Natural killer cell (primary cell): Measurements from ENCODE around the gene CNPY1. TPM values are rescaled to one million over a fixed set of nuclear protein-coding genes. Genes with fewer than 3 reads are reported as not detected.

Experiments
- ATAC-seq, 3 donors: fragments of 150-1000 bp in 2 of 3; fragments of 200-7000 bp in 1 of 3; cut with Tn5 transposase; 1 replicate in 1 of 3; 2 replicates in 2 of 3; pipeline ENCODE4 v1.10.0; 2021; ENCODE audit warnings: mild to moderate bottlenecking in 2 of 3, moderate library complexity in 2 of 3
- DNase-seq, 2 donors: peaks; one replicate each; pipeline versions ENCODE4 v3.0.0 to v3.0.0-alpha.2; 2013 to 2021; ENCODE audit warnings: mixed read lengths in 1 of 2
- H3K27ac ChIP-seq: one replicate; pipeline ENCODE4 v1.5.1; 2013; ENCODE audit warnings: mild to moderate bottlenecking, low read length
- H3K27me3 ChIP-seq: one replicate; pipeline ENCODE4 v1.6.1; 2013; ENCODE audit warnings: low read length; ENCODE audit not compliant: control insufficient read depth, insufficient read depth
- H3K36me3 ChIP-seq: one replicate; pipeline ENCODE4 v1.6.1; 2013; ENCODE audit warnings: low read length; ENCODE audit not compliant: control insufficient read depth, insufficient read depth
- H3K4me1 ChIP-seq: one replicate; pipeline ENCODE4 v1.6.1; 2013; ENCODE audit warnings: low read length; ENCODE audit not compliant: control insufficient read depth, insufficient read depth
- H3K4me3 ChIP-seq: one replicate; pipeline ENCODE4 v1.5.1; 2013; ENCODE audit warnings: low read length
- H3K9me3 ChIP-seq: one replicate; pipeline ENCODE4 v1.6.1; 2013; ENCODE audit warnings: low read length; ENCODE audit not compliant: control insufficient read depth, insufficient read depth
- H3K27ac Mint-ChIP-seq, 2 donors: one replicate each; pipeline ENCODE4 v1.8.0; 2022; ENCODE audit warnings: mild to moderate bottlenecking in 2 of 2, mixed read lengths in 2 of 2, moderate library complexity in 1 of 2
- H3K27me3 Mint-ChIP-seq, 2 donors: one replicate each; pipeline ENCODE4 v1.8.0; 2022; ENCODE audit warnings: low read depth in 2 of 2, mixed read lengths in 2 of 2
- H3K36me3 Mint-ChIP-seq: one replicate; pipeline ENCODE4 v1.8.0; 2022; ENCODE audit warnings: mixed read lengths
- H3K4me1 Mint-ChIP-seq, 2 donors: one replicate each; pipeline ENCODE4 v1.8.0; 2022; ENCODE audit warnings: mixed read lengths in 2 of 2
- H3K4me3 Mint-ChIP-seq: one replicate; pipeline ENCODE4 v1.8.0; 2022; ENCODE audit warnings: mild to moderate bottlenecking, moderate library complexity, mixed read lengths
- H3K9me3 Mint-ChIP-seq, 2 donors: one replicate each; pipeline ENCODE4 v1.8.0; 2022; ENCODE audit warnings: mixed read lengths in 2 of 2
- WGBS: methylation state at CpG from one replicate; pipeline ENCODE4 v1.1.7; 2013; ENCODE audit warnings: missing lambda C conversion rate; ENCODE audit not compliant: insufficient coverage; 5-methylcytosine and 5-hydroxymethylcytosine counted together
- intact Hi-C: fragments of 100-400 bp; cut with micrococcal nuclease; formaldehyde crosslinking; loops from one replicate; pipeline ENCODE4 v1.14.2; 2022
- total RNA-seq, 4 donors: library from RNA; stranded (reverse); fragments of 120-200 nt in 1 of 4; gene quantifications; one replicate each; pipeline versions ENCODE4 v1.2.3 to v1.2.4, GENCODE V29; 2013 to 2022
- TF ChIP-seq, protein P1 (sequence below): fragments of 200-600 bp; IDR thresholded peaks from one replicate; pipeline ENCODE4 v1.8.0; 2022; ENCODE audit warnings: antibody characterized with exemption

Gene CNPY1
- total RNA-seq, 3 donors from 2014 or later (not counting 1 experiment from before 2014, with no cell fraction given) = not detected

DNA sequence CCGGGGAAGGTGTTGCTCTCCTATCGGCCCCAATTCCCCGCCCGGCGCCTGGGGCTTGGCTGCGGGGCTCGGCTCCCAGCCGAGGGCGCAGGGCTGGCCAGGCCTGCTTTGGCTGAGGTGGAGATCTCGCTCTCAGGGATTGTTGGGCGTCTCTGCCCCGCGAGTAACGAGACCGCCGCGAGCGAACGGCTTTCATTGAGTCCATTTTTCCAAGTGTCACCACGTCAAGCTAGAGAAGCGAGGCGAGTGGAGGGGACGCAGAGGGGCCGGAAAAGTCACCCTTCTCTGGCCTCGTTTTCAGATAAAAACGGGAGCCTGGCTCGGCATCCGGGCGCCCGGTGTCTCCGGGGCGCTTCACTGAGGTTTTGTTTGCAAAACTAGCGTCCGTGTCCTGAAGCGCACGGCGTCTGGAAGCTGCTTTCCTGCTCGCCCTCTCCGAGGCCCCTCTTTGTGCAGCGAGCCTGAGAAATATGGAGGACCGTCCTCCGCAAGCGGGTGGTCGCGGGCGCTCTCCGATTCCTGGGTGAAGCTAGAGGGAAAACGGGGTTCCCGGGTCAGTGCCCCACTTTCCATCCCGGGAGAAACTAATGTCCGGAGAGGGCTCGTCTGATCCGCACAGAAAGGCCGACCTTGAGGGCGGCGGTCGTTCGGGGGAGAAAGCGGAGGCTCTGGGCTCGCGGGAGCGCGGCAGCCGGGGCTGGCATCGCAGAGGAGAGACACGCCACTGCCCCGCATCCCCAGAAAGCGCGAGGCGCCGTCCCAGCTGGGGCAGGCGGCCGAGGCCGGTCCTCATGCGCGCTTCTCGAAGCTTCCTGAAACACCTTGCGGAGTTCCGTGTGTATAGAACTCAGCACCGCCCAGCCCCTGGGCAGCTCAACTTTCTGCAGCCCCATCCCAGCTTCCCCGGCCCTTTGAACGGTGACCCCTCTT lies 91.9 kb downstream of the CNPY1 start:
- H3K27me3 Mint-ChIP-seq = peaks cover 59 to 60% of the 10 kb centered on the region in 2 donors
- H3K9me3 Mint-ChIP-seq = no peaks in the 10 kb centered on the region
- Histone ChIP-seq H3K9me3 (no peaks in the 10 kb centered on the region), H3K4me1 (peaks cover 18% of the 10 kb centered on the region), H3K27me3 (peaks cover 61% of the 10 kb centered on the region), H3K4me3 (no peak overlapping the region), H3K36me3 (no peaks in the 10 kb centered on the region), H3K27ac (no peak overlapping the region)
- intact Hi-C loops = no loop called here
- ATAC-seq (no peak), DNase-seq (no peak)
- H3K36me3 Mint-ChIP-seq = no peaks in the 10 kb centered on the region
- peaks cover 14 to 29% of the 10 kb centered on the region in 2 donors for H3K4me1 Mint-ChIP-seq
- TF ChIP-seq, protein P1, sequence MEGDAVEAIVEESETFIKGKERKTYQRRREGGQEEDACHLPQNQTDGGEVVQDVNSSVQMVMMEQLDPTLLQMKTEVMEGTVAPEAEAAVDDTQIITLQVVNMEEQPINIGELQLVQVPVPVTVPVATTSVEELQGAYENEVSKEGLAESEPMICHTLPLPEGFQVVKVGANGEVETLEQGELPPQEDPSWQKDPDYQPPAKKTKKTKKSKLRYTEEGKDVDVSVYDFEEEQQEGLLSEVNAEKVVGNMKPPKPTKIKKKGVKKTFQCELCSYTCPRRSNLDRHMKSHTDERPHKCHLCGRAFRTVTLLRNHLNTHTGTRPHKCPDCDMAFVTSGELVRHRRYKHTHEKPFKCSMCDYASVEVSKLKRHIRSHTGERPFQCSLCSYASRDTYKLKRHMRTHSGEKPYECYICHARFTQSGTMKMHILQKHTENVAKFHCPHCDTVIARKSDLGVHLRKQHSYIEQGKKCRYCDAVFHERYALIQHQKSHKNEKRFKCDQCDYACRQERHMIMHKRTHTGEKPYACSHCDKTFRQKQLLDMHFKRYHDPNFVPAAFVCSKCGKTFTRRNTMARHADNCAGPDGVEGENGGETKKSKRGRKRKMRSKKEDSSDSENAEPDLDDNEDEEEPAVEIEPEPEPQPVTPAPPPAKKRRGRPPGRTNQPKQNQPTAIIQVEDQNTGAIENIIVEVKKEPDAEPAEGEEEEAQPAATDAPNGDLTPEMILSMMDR = no peak
- WGBS = 5% methylated on average over 81 of the region's 82 CpGs
- H3K27ac Mint-ChIP-seq = no peak overlapping the region
- peak overlapping the region; percentile 67 for H3K4me3 Mint-ChIP-seq

DNA sequence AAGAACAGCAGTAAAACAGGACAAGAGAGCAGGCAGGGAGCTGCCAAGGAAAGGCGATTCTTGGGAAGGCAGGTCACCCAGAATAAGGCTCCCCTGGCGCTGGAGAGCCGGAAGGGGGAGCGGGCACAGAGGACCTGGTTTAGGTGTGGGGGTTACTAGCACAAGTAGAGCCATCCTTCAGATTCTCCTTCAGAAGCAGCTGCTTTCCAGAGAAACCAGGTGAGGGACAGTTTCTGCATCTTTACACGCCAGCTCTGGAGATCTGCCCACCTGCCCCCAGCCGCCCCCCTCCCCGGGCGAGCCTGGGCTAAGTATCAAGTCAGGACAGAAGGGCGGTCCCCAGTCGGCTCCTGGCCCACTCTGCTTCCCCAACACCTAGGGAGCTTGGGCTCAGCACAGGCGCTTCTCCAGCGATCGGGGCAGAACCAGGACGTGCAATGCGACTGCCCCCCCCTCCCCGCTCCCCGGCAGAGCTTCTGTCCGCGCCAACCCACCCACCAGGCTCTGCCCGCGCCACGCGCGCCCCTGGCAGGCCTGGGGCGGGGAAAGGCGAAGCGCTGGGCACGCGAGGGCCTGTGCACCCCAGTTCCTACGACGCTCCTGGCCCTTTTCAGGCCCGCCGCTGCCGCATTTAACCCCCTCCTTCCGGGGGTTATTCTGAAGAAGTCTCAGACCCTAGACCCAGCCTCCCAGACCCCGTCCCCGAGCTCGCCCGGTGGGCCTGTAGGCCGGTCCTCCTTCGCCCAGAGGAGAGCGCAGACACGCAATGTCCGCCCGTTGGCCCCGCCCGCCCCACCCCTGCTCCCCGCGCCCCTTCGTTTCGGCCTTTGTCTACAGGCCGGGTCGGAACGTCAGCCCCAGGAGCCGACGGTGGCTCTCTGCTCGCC lies 92.8 kb downstream of the CNPY1 start:
- no peaks in the 10 kb centered on the region for H3K9me3 ChIP-seq
- WGBS = 6% methylated on average over 57 of the region's 57 CpGs

DNA sequence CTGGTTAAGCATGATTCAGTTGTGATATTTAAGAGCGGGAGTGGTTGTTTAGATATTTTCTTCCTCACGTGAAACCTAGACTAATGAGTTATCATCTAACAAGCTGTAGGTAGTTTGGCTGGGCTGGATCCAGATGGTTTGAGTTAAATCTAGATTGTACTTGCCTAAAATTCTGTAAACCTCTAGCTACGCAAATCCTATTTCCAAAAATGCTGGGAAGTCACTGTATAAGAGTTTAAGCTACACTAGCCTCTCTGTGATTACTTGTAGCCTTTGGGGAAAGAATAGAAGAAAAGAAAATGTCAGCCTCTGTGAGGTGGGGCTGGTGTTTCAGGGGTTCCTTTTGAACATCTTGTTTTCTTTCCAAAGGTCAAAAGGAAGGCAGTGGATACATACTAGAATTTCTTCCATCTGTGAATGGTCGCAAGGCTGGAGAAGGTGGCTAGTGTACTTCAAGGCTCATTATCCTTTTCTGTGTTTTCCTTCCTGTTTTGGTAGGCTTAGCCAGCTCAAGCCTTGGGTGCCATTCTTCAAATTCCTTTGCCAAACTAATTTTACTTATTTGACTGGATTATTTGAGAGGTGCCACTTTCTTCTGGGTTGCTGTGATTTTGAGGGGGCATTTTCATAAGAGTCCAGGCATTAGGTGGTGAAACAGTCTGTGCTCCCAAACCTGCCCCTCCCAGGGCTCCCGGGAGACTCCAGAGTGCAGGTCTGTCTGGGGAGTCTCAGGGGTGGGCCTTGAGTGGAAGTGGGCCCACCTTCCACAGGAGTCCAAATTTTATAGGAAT lies 93.7 kb downstream of the CNPY1 start:
- no peak overlapping the region for H3K4me3 Mint-ChIP-seq
- TF ChIP-seq, protein P1 = no peak
- H3K4me1 Mint-ChIP-seq = peaks cover 10 to 32% of the 10 kb centered on the region in 2 donors
- DNase-seq (no peak), ATAC-seq (no peak)
- H3K27ac Mint-ChIP-seq = no peak overlapping the region
- Histone ChIP-seq H3K4me3 (no peak overlapping the region), H3K9me3 (no peaks in the 10 kb centered on the region), H3K27me3 (peaks cover 64% of the 10 kb centered on the region), H3K36me3 (no peaks in the 10 kb centered on the region), H3K27ac (no peak overlapping the region), H3K4me1 (peaks cover 11% of the 10 kb centered on the region)
- peaks cover 63 to 64% of the 10 kb centered on the region in 2 donors for H3K27me3 Mint-ChIP-seq
- no peaks in the 10 kb centered on the region for H3K36me3 Mint-ChIP-seq
- intact Hi-C loops = loop anchor here (2.0 kb wide), 1 partner anchor 72 kb away; no protein-coding TSS in a partner anchor
- no peaks in the 10 kb centered on the region for H3K9me3 Mint-ChIP-seq
- WGBS = 30% methylated on average over 3 of the region's 5 CpGs

More for the DNA sequence above, 92.8 kb downstream of the CNPY1 start:
- DNase-seq (no peak), ATAC-seq (no peak)
- Mint-ChIP-seq H3K36me3 (no peaks in the 10 kb centered on the region), H3K27me3 (peaks cover 56 to 59% of the 10 kb centered on the region in 2 donors), H3K4me1 (peaks cover 10 to 24% of the 10 kb centered on the region in 2 donors), H3K27ac (no peak overlapping the region), H3K9me3 (no peaks in the 10 kb centered on the region), H3K4me3 (no peak overlapping the region)
- peaks cover 58% of the 10 kb centered on the region for H3K27me3 ChIP-seq
- H3K36me3 ChIP-seq = no peaks in the 10 kb centered on the region
- no peak overlapping the region for H3K4me3 ChIP-seq
- TF ChIP-seq, protein P1 = no peak
- intact Hi-C loops = loop anchor here (2.0 kb wide), 1 partner anchor 73 kb away; no protein-coding TSS in a partner anchor
- H3K27ac ChIP-seq = no peak overlapping the region
- peaks cover 12% of the 10 kb centered on the region for H3K4me1 ChIP-seq
